Measurements from ENCODE around the gene C10orf88.

GRCh38 chr10:122968698-122969097, 14.7 kb upstream of the C10orf88 start:
- no peak for TF ChIP-seq CTCF (IDR thresholded peaks at IDR 0.05)
- TF ChIP-seq POLR2A (IDR thresholded peaks at IDR 0.05): no peak

Measured in testis (tissue), 2 donors.